CD14-positive monocyte (primary cell): ENCODE data around the gene MEX3D. TPM values are rescaled to one million over a fixed set of nuclear protein-coding genes. Genes with fewer than 3 reads are reported as not detected.
"Not testable (repeated sequence)": the region's sequence is repeated elsewhere in the genome, so short reads cannot be mapped to it uniquely, and the experiment has no call there.

Source experiments
- DNase-seq, 3 donors: peaks; one replicate each; pipeline ENCODE4 v3.0.0-alpha.2; 2011 to 2022
- H2AFZ ChIP-seq: 2 replicates; pipeline ENCODE4 v1.6.0; 2012; ENCODE audit warnings: mild to moderate bottlenecking, low read depth, low read length, inconsistent platforms; ENCODE audit not compliant: insufficient read depth, poor library complexity, severe bottlenecking
- H3K27ac ChIP-seq, 2 donors: 1 replicate in 1 of 2; 2 replicates in 1 of 2; pipeline ENCODE4 v1.5.1; 2012 to 2013; ENCODE audit warnings: low read length in 2 of 2, control low read depth in 1 of 2, inconsistent platforms in 1 of 2, low read depth in 1 of 2, mild to moderate bottlenecking in 1 of 2
- H3K27me3 ChIP-seq, 2 donors: one replicate each; pipeline versions ENCODE4 v1.6.0 to v1.6.1; 2011 to 2013; ENCODE audit warnings: low read length in 2 of 2; ENCODE audit not compliant: control insufficient read depth in 2 of 2, insufficient read depth in 2 of 2
- H3K36me3 ChIP-seq, 2 donors: replicated peaks in 1 of 2; 1 replicate in 1 of 2; 2 replicates in 1 of 2; pipeline versions ENCODE4 v1.5.1 to v1.6.1; 2012 to 2013; ENCODE audit warnings: low read length in 2 of 2, control low read depth in 1 of 2, inconsistent platforms in 1 of 2, mild to moderate bottlenecking in 1 of 2; ENCODE audit not compliant: insufficient read depth in 2 of 2, control insufficient read depth in 1 of 2
- H3K4me1 ChIP-seq, 2 donors: 1 replicate in 1 of 2; 2 replicates in 1 of 2; pipeline versions ENCODE4 v1.5.1 to v1.6.1; 2012 to 2013; ENCODE audit warnings: low read length in 2 of 2, control low read depth in 1 of 2, inconsistent platforms in 1 of 2, mild to moderate bottlenecking in 1 of 2, moderate library complexity in 1 of 2; ENCODE audit not compliant: insufficient read depth in 2 of 2, control insufficient read depth in 1 of 2
- H3K4me2 ChIP-seq: replicated peaks from 2 replicates; pipeline ENCODE3; 2012; ENCODE audit warnings: low read length, moderate library complexity, mild to moderate bottlenecking; ENCODE audit not compliant: poor library complexity, severe bottlenecking; ENCODE audit errors: extremely low read depth
- H3K4me3 ChIP-seq, 3 experiments: fragments of 200-600 bp in 1 of 3; sonication (generic) in 1 of 3; replicated peaks in 1 of 3; 1 replicate in 2 of 3; 2 replicates in 1 of 3; pipeline ENCODE4 v1.5.1; 2011 to 2013; ENCODE audit warnings: low read length in 3 of 3, mild to moderate bottlenecking in 3 of 3, control low read depth in 2 of 3, low read depth in 2 of 3, inconsistent platforms in 1 of 3, moderate library complexity in 1 of 3
- H3K79me2 ChIP-seq: 2 replicates; pipeline ENCODE4 v1.6.0; 2012; ENCODE audit warnings: mild to moderate bottlenecking, control low read depth, inconsistent platforms, low read length, moderate library complexity; ENCODE audit not compliant: insufficient read depth
- H3K9ac ChIP-seq: 2 replicates; pipeline ENCODE4 v1.6.0; 2017; ENCODE audit warnings: low read length, mild to moderate bottlenecking; ENCODE audit not compliant: insufficient read depth, poor library complexity, severe bottlenecking
- H3K9me3 ChIP-seq, 2 donors: replicated peaks in 1 of 2; 1 replicate in 1 of 2; 2 replicates in 1 of 2; pipeline versions ENCODE4 v1.5.1 to v1.6.1; 2012 to 2013; ENCODE audit warnings: low read length in 2 of 2, control low read depth in 1 of 2; ENCODE audit not compliant: control insufficient read depth in 1 of 2, insufficient read depth in 1 of 2
- H4K20me1 ChIP-seq: 2 replicates; pipeline ENCODE4 v1.6.0; 2012; ENCODE audit warnings: mild to moderate bottlenecking, low read length, control low read depth, moderate library complexity; ENCODE audit not compliant: insufficient read depth
- H3K27ac Mint-ChIP-seq, 7 donors: one replicate each; pipeline ENCODE4 v1.8.0; 2020; ENCODE audit warnings: mild to moderate bottlenecking in 7 of 7, mixed read lengths in 7 of 7, moderate library complexity in 6 of 7, inconsistent platforms in 2 of 7
- H3K27me3 Mint-ChIP-seq, 3 donors: one replicate each; pipeline ENCODE4 v1.8.0; 2021 to 2022; ENCODE audit warnings: low read depth in 3 of 3, mild to moderate bottlenecking in 3 of 3, mixed read lengths in 3 of 3, moderate library complexity in 3 of 3, inconsistent platforms in 1 of 3
- H3K36me3 Mint-ChIP-seq, 2 donors: one replicate each; pipeline ENCODE4 v1.8.0; 2020; ENCODE audit warnings: mixed read lengths in 2 of 2, inconsistent platforms in 1 of 2, mild to moderate bottlenecking in 1 of 2
- H3K4me1 Mint-ChIP-seq: one replicate; pipeline ENCODE4 v1.8.0; 2020; ENCODE audit warnings: mild to moderate bottlenecking, mixed read lengths
- H3K4me3 Mint-ChIP-seq, 2 donors: one replicate each; pipeline ENCODE4 v1.8.0; 2020; ENCODE audit warnings: mild to moderate bottlenecking in 2 of 2, mixed read lengths in 2 of 2, moderate library complexity in 1 of 2
- H3K9me3 Mint-ChIP-seq, 7 donors: one replicate each; pipeline ENCODE4 v1.8.0; 2020 to 2022; ENCODE audit warnings: mixed read lengths in 7 of 7, mild to moderate bottlenecking in 6 of 7, moderate library complexity in 6 of 7, inconsistent platforms in 2 of 7
- WGBS: methylation state at CpG from one replicate; pipeline ENCODE4 v1.1.5; 2013; ENCODE audit warnings: missing lambda C conversion rate; ENCODE audit not compliant: insufficient coverage; 5-methylcytosine and 5-hydroxymethylcytosine counted together
- intact Hi-C, 2 donors: fragments of 100-400 bp; cut with micrococcal nuclease; formaldehyde crosslinking; loops; one replicate each; pipeline versions ENCODE4 v1.15.0 to v1.15.1; 2023
- polyA plus RNA-seq, 3 donors: library from polyadenylated mRNA; depleted of rRNA in 1 of 3; unstranded in 2 of 3; stranded (reverse) in 1 of 3; fragments of 300-500 nt in 2 of 3; fragments of >200 nt in 1 of 3; fragmentation: Illumina TruSeq in 2 of 3; gene quantifications; 1 replicate in 2 of 3; 2 replicates in 1 of 3; pipeline ENCODE4 v1.2.3, GENCODE V29; 2012 to 2021
- TF ChIP-seq, protein P1 (sequence below): fragments of 200-600 bp; IDR thresholded peaks from one replicate; pipeline ENCODE4 v1.8.0; 2022; ENCODE audit warnings: antibody characterized with exemption, mild to moderate bottlenecking

Gene MEX3D
- polyA plus RNA-seq, 3 donors, result 0.08 to 1.0 (median 0.10) TPM

DNA sequence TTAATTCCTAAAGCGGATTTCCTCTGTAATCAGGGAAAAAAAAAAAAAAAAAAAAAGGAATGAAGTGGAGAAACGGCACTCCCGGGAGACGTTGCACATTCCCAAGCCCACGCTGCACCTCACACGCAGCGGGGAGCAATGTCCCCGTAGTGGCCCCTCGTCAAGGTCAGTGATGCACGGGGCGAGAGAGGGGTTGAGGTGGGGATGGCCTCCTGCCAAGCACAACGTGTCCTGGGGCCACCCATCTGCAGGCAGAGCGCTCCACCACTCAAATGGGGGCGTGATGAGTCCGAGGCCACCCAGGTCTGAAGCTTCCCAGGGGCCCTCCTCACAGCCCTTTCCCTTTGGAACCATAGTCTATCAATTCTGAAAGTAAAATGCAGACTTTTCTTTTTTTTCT lies 29.1 kb downstream of the MEX3D start:
- intact Hi-C loops, result no loop called here
- DNase-seq, result no peak
- no peak overlapping the region for H3K27ac ChIP-seq
- H3K79me2 ChIP-seq, result no peaks in the 10 kb centered on the region
- H2AFZ ChIP-seq, result no peak overlapping the region
- no peaks in the 10 kb centered on the region for H3K9me3 ChIP-seq
- H3K27me3 ChIP-seq, result peaks cover 0 to 7% of the 10 kb centered on the region in 2 donors
- WGBS, result 70% methylated on average over 13 of the region's 15 CpGs
- Mint-ChIP-seq H3K27ac (no peak overlapping the region), H3K27me3 (peaks cover 23 to 42% (median 24%) of the 10 kb centered on the region in 3 donors), H3K9me3 (peaks cover 0 to 11% (median 4%) of the 10 kb centered on the region in 7 donors), H3K4me3 (no peak overlapping the region), H3K36me3 (no peaks in the 10 kb centered on the region), H3K4me1 (no peaks in the 10 kb centered on the region)
- no peaks in the 10 kb centered on the region for H4K20me1 ChIP-seq
- no peak overlapping the region for H3K4me3 ChIP-seq
- H3K9ac ChIP-seq, result no peak overlapping the region
- no peaks in the 10 kb centered on the region for H3K36me3 ChIP-seq
- TF ChIP-seq, protein P1, sequence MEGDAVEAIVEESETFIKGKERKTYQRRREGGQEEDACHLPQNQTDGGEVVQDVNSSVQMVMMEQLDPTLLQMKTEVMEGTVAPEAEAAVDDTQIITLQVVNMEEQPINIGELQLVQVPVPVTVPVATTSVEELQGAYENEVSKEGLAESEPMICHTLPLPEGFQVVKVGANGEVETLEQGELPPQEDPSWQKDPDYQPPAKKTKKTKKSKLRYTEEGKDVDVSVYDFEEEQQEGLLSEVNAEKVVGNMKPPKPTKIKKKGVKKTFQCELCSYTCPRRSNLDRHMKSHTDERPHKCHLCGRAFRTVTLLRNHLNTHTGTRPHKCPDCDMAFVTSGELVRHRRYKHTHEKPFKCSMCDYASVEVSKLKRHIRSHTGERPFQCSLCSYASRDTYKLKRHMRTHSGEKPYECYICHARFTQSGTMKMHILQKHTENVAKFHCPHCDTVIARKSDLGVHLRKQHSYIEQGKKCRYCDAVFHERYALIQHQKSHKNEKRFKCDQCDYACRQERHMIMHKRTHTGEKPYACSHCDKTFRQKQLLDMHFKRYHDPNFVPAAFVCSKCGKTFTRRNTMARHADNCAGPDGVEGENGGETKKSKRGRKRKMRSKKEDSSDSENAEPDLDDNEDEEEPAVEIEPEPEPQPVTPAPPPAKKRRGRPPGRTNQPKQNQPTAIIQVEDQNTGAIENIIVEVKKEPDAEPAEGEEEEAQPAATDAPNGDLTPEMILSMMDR, result no peak
- no peak overlapping the region for H3K4me2 ChIP-seq
- H3K4me1 ChIP-seq, result no peaks in the 10 kb centered on the region

DNA sequence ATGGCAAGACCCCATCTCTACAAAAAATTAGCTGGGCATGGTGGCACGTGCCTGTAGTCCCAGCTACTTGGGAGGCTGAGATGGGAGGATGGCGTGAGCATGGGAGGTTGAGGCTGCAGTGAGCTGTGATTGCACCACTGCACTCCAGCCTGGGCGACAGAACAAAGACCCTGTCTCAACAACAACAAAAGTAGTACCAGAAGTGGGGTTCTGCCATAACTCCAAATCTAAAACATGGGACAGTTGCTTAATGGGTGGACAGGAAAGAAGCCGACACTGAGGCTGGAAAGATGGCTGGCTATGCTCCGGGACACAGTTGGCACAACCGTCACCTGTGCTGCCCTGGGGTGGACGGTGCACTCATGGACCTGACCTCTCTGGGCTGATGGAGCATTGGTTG lies 32.4 kb downstream of the MEX3D start:
- H3K4me1 ChIP-seq, H3K4me3 Mint-ChIP-seq, H3K27me3 ChIP-seq, H3K36me3 Mint-ChIP-seq, H3K9me3 ChIP-seq, DNase-seq, H3K27ac ChIP-seq, H3K9ac ChIP-seq, H3K27ac Mint-ChIP-seq, H3K4me1 Mint-ChIP-seq, H2AFZ ChIP-seq, H3K36me3 ChIP-seq, H3K4me2 ChIP-seq, H3K4me3 ChIP-seq, intact Hi-C loops, H3K79me2 ChIP-seq, H4K20me1 ChIP-seq, H3K9me3 Mint-ChIP-seq: not testable (repeated sequence)
- peaks cover 14 to 31% (median 18%) of the 10 kb centered on the region in 3 donors for H3K27me3 Mint-ChIP-seq
- 99% methylated on average over 4 of the region's 7 CpGs for WGBS
